ENCODE measurements around the gene MAML2.

MAML2 gene

DNA sequence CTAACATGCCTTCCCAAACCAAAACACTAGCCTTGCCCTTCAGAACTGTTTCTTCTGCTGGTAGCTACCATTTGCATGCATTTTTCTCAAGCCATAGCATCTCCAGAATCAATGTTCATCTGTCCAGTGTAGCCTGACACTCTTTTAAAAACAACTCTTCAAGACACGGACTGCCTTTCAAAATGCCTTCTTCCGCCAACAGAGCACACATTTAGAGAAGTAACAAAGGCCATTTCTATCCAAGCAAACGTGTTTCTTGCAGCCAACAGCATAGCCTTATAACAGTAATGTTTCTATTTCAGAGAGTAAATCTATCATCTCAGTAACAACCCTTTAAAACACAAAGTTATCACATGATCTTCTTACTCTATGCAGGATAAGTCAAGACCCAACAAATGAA is 275.8 kb downstream of the MAML2 start:
- DNase-seq (ENCODE audit: low read depth), result no peak

- no peak for DNase-seq (ENCODE audit: low read depth)
Measured at GRCh38 chr11:96065379-96065778, 277.6 kb downstream of the MAML2 start.

DNA sequence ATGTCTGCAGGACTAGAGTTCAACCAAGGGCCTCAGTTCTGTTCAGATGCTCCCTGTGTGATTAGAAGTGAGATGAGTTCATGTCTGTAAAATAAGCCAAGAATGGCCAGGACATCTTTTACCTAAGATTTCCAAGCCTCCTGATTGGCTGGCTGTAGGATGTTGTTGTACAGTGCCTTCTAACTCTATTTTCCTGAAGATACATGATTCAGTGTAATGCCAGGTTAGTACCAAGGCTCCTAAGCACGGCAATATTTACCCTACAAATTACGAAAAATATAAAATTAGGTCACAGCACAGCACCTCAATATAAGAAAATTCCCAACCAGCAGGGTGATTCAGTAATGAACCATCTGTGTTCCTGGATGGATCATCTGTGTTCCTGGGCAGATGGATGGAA is 279.1 kb downstream of the MAML2 start:
- DNase-seq (ENCODE audit: low read depth), result no peak

DNA sequence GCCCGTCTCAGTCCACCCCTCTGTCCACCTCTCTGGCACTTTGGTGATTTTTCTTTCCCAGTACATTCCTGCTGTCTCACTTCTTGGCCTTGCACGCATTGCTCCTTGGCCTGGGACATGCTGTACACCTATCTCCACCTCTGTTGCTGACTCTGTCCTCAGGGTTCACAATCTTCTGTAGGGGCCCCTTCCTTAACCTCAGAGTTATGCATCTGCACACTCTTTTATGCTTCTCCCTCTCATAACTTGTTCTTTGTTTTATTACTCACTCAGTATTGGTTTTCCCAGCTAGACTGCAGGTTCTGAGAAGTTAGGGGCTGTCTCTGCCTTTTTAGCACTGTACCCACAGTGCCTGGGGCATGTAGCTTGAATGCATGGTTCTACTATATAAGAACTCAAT is 279.9 kb downstream of the MAML2 start:
- no peak for DNase-seq (ENCODE audit: low read depth)

DNA sequence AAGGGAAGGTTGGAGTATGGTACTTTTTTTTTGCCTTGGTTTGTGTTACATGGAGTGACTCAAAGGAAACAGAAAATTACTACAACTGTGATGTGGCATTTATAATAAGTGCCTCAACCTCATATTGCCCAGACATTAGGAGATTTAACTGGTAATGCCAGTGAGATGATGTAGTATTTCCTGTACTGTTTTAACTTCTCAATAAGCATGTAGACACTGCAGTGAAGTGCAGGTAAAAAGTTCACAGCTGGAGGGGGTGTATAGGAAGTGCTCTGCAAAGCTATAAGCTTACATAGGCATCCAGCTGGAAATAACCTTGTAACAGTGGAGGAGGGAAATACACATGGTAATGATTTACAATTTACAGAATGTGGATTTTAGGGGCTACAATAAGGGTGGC is 280.9 kb downstream of the MAML2 start:
- peak; percentile 39 for DNase-seq (ENCODE audit: low read depth)

DNA sequence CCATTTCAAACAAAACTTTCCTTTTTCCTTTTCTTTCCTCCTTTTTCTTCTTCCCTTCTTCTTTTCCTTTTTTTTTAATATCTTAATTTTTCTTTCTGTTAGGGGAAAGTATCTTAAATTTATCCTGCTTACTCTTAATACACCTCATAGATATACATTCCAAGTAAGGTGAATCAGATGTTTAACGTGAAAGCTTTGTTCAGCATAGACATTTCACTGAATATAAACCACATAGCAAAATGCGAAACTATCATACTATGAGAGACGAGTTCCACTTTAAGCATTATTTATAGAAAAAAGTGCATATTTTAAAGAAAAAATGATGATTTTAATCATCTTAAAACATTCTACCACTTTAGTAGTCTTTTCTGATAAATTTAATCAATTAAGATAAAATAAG is 281.3 kb downstream of the MAML2 start:
- no peak for DNase-seq (ENCODE audit: low read depth)

DNA sequence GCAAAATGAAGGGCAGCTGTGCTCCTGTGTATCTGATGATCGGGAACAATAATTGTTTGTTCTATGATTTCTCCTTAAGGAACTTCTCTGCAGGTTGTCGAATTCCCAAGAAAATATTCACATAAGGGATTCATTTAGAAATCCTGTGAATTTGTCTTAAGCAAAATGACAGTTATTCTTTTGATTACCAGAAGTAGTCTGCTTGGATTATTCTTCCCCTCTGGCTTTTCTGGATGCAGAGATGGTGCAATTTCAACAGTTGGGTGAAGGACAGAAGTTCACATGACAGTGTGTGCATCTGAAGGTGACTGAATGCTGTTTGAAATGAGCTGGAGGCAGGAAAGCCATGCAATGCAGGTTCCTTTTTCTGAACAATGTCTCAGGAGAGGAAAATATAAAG is 281.9 kb downstream of the MAML2 start:
- no peak for DNase-seq (ENCODE audit: low read depth)

DNA sequence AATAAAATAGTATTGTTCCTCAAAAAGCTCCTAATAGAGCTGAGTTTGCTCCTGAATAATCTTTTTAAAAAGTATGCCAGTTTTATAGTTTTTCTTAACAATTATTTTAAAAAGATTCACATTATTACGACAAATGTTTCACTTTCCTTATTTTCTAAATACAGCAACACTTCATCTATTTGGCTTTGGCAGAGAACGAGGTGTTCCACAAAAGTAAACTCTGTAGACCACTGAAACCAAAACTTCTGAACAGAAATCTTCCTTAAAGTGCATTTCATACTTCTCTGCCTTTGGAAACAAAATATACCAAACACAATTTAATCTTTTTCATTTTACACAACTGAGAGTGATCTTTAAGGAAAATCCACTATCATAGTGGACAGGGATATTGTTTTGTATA is 285.5 kb downstream of the MAML2 start:
- DNase-seq (ENCODE audit: low read depth), result no peak

DNA sequence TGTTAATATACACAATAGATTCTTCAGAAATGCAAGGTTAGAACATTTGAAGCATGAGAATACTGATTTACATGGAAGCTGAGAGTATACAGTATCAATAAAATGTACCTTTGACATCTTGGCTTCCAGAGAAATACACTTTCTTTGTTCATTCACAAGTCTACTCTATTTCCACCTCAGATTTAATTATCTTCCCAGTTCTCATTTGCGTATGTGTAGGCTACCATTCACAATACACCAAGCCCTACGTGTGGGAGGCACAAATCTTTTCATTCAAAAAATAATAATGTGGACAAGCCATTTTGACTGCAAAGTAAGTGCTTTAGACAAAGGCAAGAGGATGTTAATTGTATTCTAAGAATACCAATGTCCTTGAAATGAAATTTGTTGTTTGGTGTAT is 286.4 kb downstream of the MAML2 start:
- no peak for DNase-seq (ENCODE audit: low read depth)

DNA sequence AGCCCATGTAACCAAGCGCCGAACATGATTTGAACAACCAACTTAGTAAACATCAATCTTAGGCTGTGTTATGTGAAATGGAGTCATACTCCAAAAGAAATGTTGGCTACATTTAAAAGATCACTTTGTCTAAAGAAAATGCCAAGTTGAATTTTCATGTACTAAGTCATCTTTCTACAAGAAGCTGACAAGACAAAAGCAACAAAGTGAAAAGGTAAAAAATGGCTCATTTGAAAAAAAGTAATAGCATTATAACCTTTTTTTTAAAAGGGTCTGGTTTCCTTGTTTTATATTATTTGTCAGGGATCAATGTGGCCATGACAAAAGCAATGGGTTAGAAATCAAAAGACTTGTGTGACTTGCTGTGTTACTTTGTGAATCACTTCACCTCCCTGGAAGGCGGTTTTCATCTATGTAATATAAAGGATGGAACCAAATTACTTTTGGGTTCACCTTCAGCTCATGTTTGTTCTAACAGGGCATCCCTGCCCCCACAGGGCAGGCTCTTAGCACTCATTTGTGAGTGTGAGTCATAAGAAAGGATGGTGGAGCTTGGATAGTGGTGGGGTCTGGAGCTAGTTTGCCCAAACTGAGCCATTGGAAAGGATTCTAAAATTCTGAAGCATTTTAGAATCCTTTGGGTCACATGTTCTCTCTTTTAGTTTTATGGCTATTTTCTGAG is 287.1 kb downstream of the MAML2 start:
- DNase-seq (ENCODE audit: low read depth), result peak; percentile 58

DNA sequence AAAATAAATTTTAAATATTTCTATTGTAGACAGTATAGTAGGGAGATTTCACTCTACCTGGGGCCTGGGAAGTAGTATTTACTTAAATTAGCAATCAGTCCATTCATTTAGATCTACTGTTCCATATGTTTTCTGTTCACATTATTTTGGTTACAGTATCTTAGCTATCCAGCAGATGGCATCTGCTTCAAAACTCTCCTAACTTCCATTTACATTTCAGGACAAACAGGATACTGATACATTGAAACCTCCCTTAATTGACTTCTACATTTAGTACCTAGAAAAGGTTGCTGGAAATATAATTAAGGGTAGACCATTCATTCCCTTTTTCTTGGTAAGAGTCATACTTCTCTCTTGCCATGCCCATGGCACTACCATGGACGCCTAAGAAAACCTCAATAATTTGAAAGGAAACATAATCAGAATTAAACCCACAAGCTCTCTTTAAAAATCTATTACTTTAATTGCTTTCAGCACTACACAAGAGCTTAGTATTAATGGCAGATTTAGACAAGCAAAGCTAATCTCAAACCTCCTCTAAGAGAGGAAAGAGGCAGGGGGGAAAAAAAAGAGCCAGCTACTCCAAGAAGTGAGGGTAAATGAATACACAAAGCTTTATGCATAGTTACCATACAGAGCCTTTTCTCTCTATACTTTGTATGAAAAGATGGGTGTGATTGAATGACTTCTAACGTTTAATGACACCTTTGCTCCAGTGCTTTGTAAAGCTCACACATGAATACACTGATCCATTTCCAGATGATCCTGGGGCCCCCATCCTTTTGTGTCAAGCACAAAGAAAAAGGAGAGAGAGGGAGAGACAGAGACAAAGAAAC is 287.9 kb downstream of the MAML2 start:
- DNase-seq (ENCODE audit: low read depth), result no peak

DNA sequence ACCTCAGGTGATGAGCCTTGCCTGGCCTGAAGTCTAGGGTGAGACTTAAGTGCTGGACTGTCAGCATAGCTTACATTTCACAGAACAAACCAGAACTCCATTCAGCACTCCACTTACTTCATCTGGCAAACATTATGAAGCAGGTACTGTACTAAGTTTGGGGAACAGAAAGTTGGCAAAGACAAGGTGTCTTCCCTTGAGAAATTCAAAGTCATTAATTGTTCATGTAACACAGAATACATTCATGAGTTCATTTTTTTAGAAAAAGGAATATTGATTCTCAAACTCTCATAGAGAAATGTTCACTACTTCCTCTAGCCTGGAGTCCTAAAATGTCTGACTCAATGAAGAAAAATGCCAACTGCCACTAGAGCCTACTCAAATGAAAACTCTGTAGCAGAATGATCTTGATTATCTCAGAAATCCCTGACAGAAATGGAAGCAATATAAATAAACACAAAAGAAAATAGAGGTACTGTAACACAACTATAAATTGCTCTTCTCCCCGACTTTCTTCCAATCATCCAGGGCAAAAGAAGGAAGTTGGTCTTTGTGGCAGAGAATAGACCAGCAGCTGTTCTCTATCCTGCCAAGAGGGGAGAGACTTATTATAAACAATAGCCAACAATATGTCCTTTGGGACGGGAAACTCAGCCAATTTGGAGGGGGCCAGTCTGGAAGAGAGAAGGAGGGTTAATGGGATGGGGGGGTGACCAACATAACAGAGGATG is 289.9 kb downstream of the MAML2 start:
- no peak for DNase-seq (ENCODE audit: low read depth)

- no peak for DNase-seq (ENCODE audit: low read depth)
Measured at GRCh38 chr11:96051820-96052219, 291.2 kb downstream of the MAML2 start.

- no peak for DNase-seq (ENCODE audit: low read depth)
Measured at GRCh38 chr11:96050435-96051182, 292.4 kb downstream of the MAML2 start.

DNA sequence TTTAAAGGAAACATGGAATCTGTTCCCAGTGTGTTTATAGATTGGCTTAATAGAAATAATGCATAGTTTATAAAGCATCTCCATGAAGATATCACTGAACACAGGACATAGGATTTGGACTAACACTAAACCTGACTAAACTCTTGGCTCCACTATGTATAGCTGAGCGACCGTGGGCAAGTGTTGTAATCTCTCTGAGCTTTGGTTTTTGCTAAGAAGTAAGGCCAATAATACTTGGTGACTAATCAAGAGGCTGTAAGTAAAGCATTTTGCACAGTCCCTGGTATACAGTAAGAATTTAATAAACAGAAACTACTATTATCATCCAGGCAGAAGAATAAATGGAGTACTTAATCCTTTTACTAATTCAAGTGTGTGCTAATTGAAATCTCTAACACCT is 293.6 kb downstream of the MAML2 start:
- DNase-seq (ENCODE audit: low read depth), result no peak

DNA sequence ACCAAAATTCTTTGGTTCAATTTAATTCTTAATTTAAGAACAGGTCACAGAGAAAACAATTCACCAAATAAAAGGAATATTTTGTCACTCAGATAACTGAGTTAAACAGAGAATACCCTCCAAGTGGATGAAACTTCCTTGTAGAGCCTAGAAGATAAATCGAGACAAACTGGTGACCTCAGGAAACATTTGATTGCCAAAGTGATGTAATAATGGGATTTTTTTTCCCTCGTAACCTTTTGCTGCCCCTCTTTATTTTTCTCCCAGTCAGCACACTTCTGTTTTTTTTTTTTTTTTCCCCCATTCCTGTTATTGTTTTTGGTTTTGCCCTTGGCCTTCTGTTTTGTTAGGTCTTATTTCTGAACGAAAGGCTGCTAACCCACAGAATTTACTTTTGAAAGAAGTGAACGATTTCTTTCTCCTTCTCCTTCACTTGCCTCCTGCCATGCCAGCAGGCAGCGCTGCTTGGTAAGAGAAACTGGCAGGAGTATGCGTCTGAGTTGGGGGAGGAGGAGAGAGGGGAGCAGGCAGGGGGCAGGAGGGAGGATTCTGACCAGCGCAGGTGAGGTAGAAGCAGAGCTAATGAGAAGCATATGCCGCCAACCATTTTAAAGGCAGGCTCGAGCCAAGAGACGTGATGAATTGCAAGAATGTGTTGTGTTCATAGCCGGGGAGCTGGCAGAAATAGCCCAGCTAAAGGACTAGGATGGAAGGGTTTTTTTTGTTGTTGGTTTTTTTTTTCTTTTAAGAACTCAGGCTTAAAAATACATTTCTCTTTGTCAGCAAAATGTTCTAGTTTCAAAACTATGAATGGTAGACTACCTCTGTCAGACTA is 297.2 kb downstream of the MAML2 start:
- DNase-seq (ENCODE audit: low read depth), result no peak

DNA sequence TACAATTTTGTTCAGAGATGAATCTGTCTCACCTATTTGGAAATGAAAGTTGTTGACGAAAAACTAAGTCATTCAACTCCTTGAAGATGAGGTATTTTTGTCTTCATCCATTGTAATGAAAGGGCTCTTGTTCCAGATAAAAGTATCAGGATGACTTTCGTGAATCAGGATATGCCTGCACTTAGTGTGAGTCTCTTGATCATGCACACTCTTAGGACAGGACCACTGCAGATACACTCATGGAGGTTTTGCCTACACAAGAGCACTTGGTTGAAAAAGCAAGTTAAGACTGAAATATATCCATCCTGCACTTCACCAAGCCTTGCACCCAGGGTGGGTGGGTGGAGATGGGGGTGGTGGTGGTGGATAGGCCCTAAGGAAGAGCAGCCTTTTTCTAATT is 298.2 kb downstream of the MAML2 start:
- no peak for DNase-seq (ENCODE audit: low read depth)

DNA sequence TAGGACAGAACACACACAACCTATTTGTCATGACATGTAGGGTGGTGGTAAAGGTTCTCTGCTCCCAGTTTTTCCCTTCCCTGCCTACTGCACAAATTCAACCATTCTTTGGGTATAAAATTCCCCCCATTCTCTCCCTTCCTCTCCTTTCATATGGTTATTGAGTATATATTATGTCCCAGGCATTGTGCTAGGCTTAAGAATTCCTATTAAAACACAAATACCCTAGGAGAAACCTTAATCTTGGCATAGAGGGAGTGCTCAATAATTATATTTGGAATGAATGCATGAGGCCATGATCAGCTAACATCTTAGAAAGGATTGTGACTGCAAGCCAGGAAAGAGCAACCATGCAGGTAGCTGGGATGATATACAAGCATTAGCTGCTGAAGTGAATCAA is 298.7 kb downstream of the MAML2 start:
- DNase-seq (ENCODE audit: low read depth), result no peak

GRCh38 chr11:96043291-96043690 is 299.7 kb downstream of the MAML2 start:
- DNase-seq (ENCODE audit: low read depth), result no peak

- DNase-seq (ENCODE audit: low read depth), result no peak
Measured at GRCh38 chr11:96038046-96038445, 304.9 kb downstream of the MAML2 start.

- no peak for DNase-seq (ENCODE audit: low read depth)
Measured at GRCh38 chr11:96037405-96037949, 305.5 kb downstream of the MAML2 start.

Measured in HS-5 (cell line).